HL-60/S4 treated with retinoic acid at 250 ng/mL for 4 days and 3 days (cell line): ENCODE measurements around the gene LYPLAL1.
"Not testable (repeated sequence)": the region's sequence is repeated elsewhere in the genome, so short reads cannot be mapped to it uniquely, and the experiment has no call there.

Source experiments
- in situ Hi-C: fragments of 300-500 bp; cut with MboI; formaldehyde crosslinking; loops from 2 replicates; pipeline ENCODE4 v1.7.0; 2022; ENCODE audit warnings: low sequenced_read_pairs

LYPLAL1 gene

DNA sequence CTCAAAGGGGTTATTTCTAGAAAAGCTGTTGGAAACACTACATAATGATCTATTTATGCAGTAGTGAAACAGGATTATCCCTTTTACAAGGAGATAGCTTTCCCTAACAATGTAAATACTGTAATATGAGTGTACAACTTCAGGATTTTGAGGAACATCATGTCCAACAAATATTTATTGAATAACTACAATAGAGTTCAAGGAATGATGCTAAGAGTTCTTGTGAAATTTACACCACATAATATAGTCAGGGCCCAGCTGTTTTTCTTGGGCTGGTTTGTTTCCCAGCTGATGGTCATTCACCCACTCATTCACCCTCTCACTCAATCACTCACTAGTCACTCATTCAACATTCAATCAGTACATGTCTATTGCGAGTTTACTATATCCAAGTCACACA lies 12.3 kb upstream of the LYPLAL1 start:
- in situ Hi-C loops = no loop called here

GRCh38 chr1:219163401-219163954 lies 10.2 kb upstream of the LYPLAL1 start:
- in situ Hi-C loops = no loop called here

DNA sequence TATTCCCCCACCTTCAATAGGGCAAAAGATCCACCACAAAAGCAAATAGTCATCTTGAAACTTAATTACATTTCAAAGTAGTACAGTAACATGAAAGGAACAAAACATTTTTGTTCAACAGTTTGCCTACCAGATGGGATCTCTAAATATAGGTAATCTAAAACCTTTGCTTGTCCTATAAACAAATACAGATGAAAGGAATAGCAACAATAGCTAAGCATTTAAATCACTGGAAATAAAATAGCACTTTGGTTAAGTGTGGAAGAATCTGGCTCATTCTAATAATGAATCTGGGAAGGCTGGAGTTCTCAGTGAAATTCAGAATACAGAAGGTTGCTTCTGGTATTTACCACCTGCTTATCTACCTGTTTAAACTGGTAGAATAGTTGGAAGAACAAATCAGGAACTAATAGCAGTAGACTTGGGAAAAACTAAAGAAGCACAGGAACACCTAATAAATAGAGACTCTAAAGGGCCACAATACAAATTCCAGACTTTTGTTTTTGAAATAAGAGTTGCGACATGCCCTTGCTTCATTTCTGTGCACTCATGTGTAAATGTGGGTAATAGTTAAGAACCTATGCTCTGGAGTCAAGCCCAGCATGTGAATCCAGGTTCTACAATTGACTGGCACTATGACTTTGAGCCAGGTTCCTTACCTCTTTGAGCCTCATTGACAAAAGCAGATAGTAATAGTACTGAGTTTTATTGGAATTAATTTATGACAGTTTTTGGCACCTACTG lies 2.3 kb upstream of the LYPLAL1 start:
- in situ Hi-C loops = no loop called here

- in situ Hi-C loops = no loop called here
Observed at GRCh38 chr1:219172821-219173220, 857 bp upstream of the LYPLAL1 start.

GRCh38 chr1:219173434-219173757 lies 282 bp upstream of the LYPLAL1 start:
- in situ Hi-C loops = no loop called here

DNA sequence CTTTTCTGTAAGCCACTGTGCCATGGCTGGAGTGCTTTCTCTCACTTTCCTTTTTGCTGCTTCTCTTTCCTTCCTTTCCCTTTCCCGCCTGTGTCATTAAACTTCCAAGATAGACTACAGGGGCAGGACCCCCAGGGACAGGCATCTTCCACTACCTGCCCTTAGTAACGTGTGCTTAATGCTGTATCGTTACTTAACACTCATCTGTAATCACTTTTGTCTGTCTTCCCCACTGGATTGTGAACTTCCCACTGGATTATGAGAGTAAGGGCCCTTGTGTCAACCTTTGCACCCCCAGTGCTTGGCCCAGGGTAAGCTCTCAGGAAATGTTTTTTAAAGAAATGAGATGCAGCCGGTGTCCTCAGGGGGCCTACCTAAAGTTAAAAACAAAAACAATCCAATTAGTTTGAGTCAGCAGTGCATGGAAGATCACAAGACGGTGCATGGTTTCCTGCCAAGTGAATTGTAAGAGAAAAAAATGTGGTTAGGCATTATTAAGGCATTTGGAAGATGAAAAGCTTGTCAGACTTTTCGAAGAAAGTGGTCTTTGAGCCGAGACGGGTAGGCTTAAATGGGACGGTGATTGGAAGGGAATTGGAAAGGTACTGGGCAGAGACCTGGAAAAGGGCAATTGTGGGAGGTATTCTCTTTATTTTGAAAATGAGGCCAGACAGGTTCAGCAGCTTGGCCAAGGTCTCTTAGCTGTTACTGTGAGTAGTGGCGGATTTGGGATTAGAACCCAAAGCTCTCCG lies 958 bp downstream of the LYPLAL1 start:
- in situ Hi-C loops = no loop called here

- in situ Hi-C loops = no loop called here
Observed at GRCh38 chr1:219175212-219175564, 1.5 kb downstream of the LYPLAL1 start.

DNA sequence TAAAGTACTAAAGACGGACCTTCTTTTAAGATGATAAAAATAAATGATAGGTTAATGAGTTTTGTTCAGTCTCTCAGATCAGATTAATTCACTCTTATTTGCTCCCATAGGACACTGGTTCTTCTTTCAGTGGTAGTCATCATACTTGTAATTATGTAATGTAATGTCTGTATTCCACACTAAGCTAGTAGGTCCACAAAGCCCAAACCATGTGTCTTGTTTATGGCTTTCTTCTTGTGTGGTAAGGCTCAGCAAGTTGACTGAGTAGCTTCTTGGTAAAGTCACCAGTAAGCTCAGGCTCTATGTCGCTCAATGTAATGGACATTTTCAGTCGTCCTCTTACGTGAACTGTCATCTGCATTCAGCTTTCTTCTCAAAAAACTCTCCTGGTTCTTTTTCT lies 2.5 kb downstream of the LYPLAL1 start:
- in situ Hi-C loops = no loop called here

- in situ Hi-C loops = no loop called here
Observed at GRCh38 chr1:219177363-219177762, 3.7 kb downstream of the LYPLAL1 start.

GRCh38 chr1:219177940-219178339 lies 4.3 kb downstream of the LYPLAL1 start:
- in situ Hi-C loops = no loop called here

- in situ Hi-C loops = no loop called here
Observed at GRCh38 chr1:219179293-219179692, 5.6 kb downstream of the LYPLAL1 start.

GRCh38 chr1:219184337-219184736 lies 10.7 kb downstream of the LYPLAL1 start:
- in situ Hi-C loops = no loop called here

- in situ Hi-C loops = no loop called here
Observed at GRCh38 chr1:219185486-219186117, 11.9 kb downstream of the LYPLAL1 start.

GRCh38 chr1:219188331-219188803 lies 14.7 kb downstream of the LYPLAL1 start:
- in situ Hi-C loops = no loop called here

DNA sequence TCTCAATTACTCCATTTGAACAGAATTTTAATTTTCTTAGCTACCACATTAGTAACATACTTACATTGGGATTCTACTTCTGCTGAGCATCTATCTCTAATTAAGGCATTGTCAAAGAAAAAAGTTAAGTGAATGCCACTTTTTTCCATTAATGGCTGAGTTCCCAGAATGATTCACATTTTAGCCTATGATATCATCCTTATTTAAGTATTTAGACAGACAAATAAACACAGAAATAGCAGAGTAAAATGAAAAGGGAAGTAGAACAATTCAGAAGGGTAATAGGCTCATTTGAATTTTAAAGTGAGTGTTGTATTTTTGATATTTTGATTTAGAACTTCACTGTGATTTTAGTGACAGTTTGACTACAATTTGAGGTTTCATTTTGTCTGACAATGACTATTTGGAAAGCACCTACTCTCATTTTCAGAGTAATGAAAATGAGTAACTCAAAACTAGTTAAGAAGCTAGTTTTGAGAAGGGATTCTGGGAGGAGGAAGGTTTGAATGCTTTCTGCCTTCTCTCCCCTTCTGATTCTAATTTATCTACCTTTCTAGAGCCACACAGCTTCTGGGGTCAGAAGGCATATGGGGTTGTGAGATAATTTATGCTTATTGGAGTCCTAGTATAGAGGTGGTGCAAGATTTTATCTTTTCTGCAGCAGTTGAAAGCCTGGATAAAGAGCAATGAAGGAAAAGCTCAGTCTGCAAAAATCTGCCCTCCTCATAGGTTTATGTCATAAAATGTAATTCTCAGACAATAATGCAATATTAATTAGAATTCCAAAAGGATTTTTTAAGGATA lies 15.5 kb downstream of the LYPLAL1 start:
- in situ Hi-C loops = no loop called here

GRCh38 chr1:219189952-219190351 lies 16.3 kb downstream of the LYPLAL1 start:
- in situ Hi-C loops = no loop called here

DNA sequence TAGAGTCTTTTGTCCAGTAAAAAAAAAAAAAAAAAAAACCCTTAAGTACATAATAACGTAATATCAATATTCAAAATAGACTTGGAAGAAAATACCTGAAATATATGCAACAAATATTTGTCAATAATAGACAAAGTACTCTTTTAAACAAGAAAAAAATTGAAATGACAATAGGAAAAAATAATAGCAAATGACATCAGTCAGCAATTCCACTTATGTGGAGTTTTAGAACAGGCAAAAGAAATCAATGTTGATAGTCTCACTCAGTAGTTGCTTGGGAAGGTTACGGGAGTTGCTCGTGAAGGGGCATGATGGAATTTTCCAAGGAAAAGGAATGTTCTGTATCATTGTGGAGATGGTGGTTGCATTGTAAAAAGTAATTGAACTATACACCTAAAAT lies 16.9 kb downstream of the LYPLAL1 start:
- in situ Hi-C loops = no loop called here

DNA sequence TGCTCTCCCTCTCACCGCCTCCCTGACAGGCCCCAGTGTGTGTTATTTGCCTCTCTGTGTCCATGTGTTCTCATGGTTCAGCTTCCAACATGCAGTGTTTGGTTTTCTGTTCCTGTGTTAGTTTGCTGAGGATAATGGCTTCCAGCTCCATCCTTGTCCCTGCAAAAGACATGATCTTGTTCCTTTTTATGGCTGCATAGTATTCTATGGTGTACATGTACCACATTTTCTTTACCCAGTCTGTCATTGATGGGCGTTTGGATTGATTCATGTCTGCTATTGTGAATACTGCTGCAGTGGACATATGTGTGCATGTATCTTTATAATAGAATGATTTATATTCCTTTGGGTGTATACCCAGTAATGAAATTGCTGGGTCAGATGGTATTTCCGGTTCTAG lies 22.2 kb downstream of the LYPLAL1 start:
- in situ Hi-C loops = not testable (repeated sequence)

- in situ Hi-C loops = no loop called here
Observed at GRCh38 chr1:219201656-219202055, 28.0 kb downstream of the LYPLAL1 start.

- in situ Hi-C loops = no loop called here
Observed at GRCh38 chr1:219202567-219202966, 28.9 kb downstream of the LYPLAL1 start.

- in situ Hi-C loops = no loop called here
Observed at GRCh38 chr1:219206350-219206749, 32.7 kb downstream of the LYPLAL1 start.
